A673 (cell line): ENCODE data around the gene B3GALT5. TPM values are rescaled to one million over a fixed set of nuclear protein-coding genes. Genes with fewer than 3 reads are reported as not detected.

Experiments
- BruUV-seq: library from RNA; stranded (reverse); fragments of 400-500 nt; replicated peaks from 2 replicates; lab custom pipeline; 2021; lab: Mats Ljungman, UMichigan
- CTCF ChIA-PET: fragments of 300-600 bp; sonication (Branson Sonifier 250); formaldehyde crosslinking; loops from one replicate; lab custom pipeline; 2022; ENCODE audit warnings: antibody characterized with exemption; lab: Charles Lee
- POLR2A ChIA-PET: fragments of 300-600 bp; sonication (Branson Sonifier 250); formaldehyde crosslinking; loops from one replicate; lab custom pipeline; 2022; ENCODE audit warnings: antibody characterized with exemption; ENCODE audit not compliant: low non-redundant PET; lab: Charles Lee
- DNase-seq: peaks from one replicate; pipeline ENCODE4 v3.0.0-alpha.2; 2015; ENCODE audit warnings: low spot score
- H3K27ac ChIP-seq: fragments of 200-600 bp; sonication (generic); 2 replicates; pipeline ENCODE4 v1.5.1; 2016; ENCODE audit warnings: mixed run types, low read depth, mild to moderate bottlenecking, mixed read lengths, antibody characterized with exemption, low read length; ENCODE audit not compliant: poor library complexity, severe bottlenecking
- H3K27me3 ChIP-seq: fragments of 200-600 bp; sonication (generic); replicated peaks from 2 replicates; pipeline ENCODE4 v1.6.1; 2017; ENCODE audit warnings: mixed run types, low read depth, mild to moderate bottlenecking, mixed read lengths, antibody characterized with exemption, low read length; ENCODE audit not compliant: insufficient read depth, poor library complexity
- H3K36me3 ChIP-seq: fragments of 200-600 bp; sonication (generic); 2 replicates; pipeline ENCODE4 v1.6.1; 2016; ENCODE audit warnings: mixed run types, mild to moderate bottlenecking, mixed read lengths, antibody characterized with exemption, low read length; ENCODE audit not compliant: insufficient read depth, poor library complexity, severe bottlenecking
- H3K4me1 ChIP-seq: fragments of 200-600 bp; sonication (generic); 2 replicates; pipeline ENCODE4 v1.6.1; 2017; ENCODE audit warnings: mixed run types, mild to moderate bottlenecking, mixed read lengths, antibody characterized with exemption, low read length; ENCODE audit not compliant: insufficient read depth, poor library complexity, severe bottlenecking
- H3K4me3 ChIP-seq: fragments of 200-600 bp; sonication (generic); 2 replicates; pipeline ENCODE4 v1.5.1; 2016; ENCODE audit warnings: low read depth, mixed run types, mild to moderate bottlenecking, mixed read lengths, low read length; ENCODE audit not compliant: poor library complexity, severe bottlenecking
- H3K9me3 ChIP-seq: fragments of 200-600 bp; sonication (generic); 2 replicates; pipeline ENCODE4 v1.6.1; 2016; ENCODE audit warnings: mixed run types, low read depth, mild to moderate bottlenecking, mixed read lengths, antibody characterized with exemption, low read length; ENCODE audit not compliant: poor library complexity, severe bottlenecking
- EZH2 ChIP-seq: fragments of 200-600 bp; sonication (generic); IDR thresholded peaks from 2 replicates; pipeline ENCODE4 v1.6.1; 2017; ENCODE audit warnings: borderline replicate concordance, low read depth, mild to moderate bottlenecking, mixed read lengths, antibody characterized with exemption, low read length; ENCODE audit not compliant: poor library complexity, severe bottlenecking
- intact Hi-C: fragments of 100-400 bp; cut with micrococcal nuclease; formaldehyde crosslinking; loops from one replicate; pipeline ENCODE4 v1.10.0; 2022; ENCODE audit not compliant: unreplicated experiment
- total RNA-seq: library from RNA; stranded (reverse); gene quantifications from 2 replicates; pipeline ENCODE4 v1.2.3, GENCODE V29; 2021
- TF ChIP-seq, protein P1 (sequence below): fragments of 300-800, 200-600 bp; sonication (generic); conservative IDR thresholded peaks from 2 replicates; pipeline ENCODE4 v1.5.1; 2017; ENCODE audit warnings: low read depth, mild to moderate bottlenecking, antibody characterized with exemption, low read length, moderate library complexity, mixed read lengths

Gene B3GALT5
- total RNA-seq, 1 experiment from 2014 or later, result 0.32 TPM

DNA sequence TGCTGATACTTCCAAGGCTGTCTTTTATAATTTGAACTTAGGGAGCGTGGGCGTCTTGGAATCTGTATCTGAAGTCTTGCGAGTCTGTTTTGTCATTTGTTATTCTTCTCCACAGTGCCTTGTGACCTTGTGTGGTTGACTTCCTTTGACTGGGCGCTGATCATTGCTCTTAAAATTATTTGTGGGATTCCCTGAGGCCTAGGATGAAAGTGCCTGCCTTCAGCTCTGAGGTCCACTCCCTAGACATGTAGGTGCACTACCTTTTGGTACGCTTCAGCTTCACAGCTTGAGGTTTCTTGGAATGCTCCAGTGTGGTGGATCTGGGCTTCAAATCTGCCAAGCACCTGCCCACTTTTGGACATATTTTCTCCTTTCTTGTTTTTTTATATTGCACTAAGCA lies 82.0 kb downstream of the B3GALT5 start:
- no peak for TF ChIP-seq EZH2
- TF ChIP-seq, protein P1, sequence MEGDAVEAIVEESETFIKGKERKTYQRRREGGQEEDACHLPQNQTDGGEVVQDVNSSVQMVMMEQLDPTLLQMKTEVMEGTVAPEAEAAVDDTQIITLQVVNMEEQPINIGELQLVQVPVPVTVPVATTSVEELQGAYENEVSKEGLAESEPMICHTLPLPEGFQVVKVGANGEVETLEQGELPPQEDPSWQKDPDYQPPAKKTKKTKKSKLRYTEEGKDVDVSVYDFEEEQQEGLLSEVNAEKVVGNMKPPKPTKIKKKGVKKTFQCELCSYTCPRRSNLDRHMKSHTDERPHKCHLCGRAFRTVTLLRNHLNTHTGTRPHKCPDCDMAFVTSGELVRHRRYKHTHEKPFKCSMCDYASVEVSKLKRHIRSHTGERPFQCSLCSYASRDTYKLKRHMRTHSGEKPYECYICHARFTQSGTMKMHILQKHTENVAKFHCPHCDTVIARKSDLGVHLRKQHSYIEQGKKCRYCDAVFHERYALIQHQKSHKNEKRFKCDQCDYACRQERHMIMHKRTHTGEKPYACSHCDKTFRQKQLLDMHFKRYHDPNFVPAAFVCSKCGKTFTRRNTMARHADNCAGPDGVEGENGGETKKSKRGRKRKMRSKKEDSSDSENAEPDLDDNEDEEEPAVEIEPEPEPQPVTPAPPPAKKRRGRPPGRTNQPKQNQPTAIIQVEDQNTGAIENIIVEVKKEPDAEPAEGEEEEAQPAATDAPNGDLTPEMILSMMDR, result no peak
- H3K9me3 ChIP-seq, result no peaks in the 10 kb centered on the region
- no peaks in the 10 kb centered on the region for H3K36me3 ChIP-seq
- intact Hi-C loops, result no loop called here
- BruUV-seq, result no TSS peak
- no peak overlapping the region for H3K4me3 ChIP-seq
- CTCF ChIA-PET, result no interaction called here
- H3K27ac ChIP-seq, result no peak overlapping the region
- DNase-seq, result no peak
- H3K4me1 ChIP-seq, result no peaks in the 10 kb centered on the region
- no peaks in the 10 kb centered on the region for H3K27me3 ChIP-seq
- POLR2A ChIA-PET, result no interaction called here

DNA sequence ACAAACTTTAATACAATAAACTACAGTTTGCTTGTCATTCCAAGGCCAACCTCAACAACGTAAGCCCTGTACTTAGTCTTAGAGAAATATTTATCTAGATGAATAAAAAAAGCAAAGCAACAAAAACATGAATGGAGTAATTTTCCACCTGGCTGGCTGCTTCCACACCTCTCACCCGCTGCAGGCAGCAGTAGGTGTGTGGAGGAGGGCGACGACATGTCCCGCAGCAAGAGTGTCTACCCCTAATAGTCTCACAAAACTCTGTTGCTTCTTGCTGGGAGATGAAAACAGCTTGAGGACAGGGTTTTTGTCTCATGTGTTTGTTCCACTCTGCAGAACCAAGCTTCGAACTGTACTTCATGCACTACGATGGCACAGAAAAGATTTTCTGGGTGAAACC lies 83.5 kb downstream of the B3GALT5 start:
- ChIA-PET POLR2A (no interaction called here), CTCF (no interaction called here)
- no TSS peak for BruUV-seq
- Histone ChIP-seq H3K27ac (no peak overlapping the region), H3K4me3 (no peak overlapping the region), H3K9me3 (no peaks in the 10 kb centered on the region), H3K36me3 (no peaks in the 10 kb centered on the region), H3K4me1 (no peaks in the 10 kb centered on the region), H3K27me3 (no peaks in the 10 kb centered on the region)
- no peak for DNase-seq
- intact Hi-C loops, result no loop called here
- no peak for TF ChIP-seq EZH2
- TF ChIP-seq, protein P1, result no peak

DNA sequence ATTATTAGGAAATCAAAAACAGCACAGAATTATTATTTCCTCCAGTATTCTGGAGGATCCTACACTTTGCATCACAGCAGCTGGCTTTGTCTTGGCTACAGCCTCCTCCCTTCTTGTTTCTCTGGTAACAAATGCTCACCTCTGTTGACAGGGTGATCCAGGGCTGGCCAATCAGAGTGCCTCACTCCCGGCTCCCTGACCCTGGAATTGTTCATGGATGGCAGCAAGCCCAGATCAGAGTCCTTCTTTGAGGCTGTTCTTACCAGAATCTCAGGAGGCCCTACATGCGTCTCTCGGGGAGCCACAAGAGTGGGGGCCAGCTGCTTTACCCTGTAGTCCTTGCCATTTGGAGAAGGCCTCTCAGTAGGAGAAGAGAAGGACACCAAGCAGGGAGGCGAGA lies 83.9 kb downstream of the B3GALT5 start:
- intact Hi-C loops, result no loop called here
- no peak for DNase-seq
- Histone ChIP-seq H3K9me3 (no peaks in the 10 kb centered on the region), H3K4me1 (no peaks in the 10 kb centered on the region), H3K4me3 (no peak overlapping the region), H3K27me3 (no peaks in the 10 kb centered on the region), H3K36me3 (no peaks in the 10 kb centered on the region), H3K27ac (no peak overlapping the region)
- no TSS peak for BruUV-seq
- CTCF ChIA-PET, result no interaction called here
- TF ChIP-seq EZH2, result no peak
- TF ChIP-seq, protein P1, result no peak
- POLR2A ChIA-PET, result no interaction called here
